Neural cell (in vitro differentiated cells): ENCODE data around the gene FSTL1. TPM values are rescaled to one million over a fixed set of nuclear protein-coding genes. Genes with fewer than 3 reads are reported as not detected.

Experiments used
- H2AFZ ChIP-seq: fragments of 200-600, 300-800 bp; sonication (generic), shearing (Covaris generic); 2 replicates; pipeline ENCODE4 v1.6.0; 2014; ENCODE audit warnings: low read depth, mild to moderate bottlenecking, antibody characterized with exemption, low read length, moderate library complexity
- H3F3A ChIP-seq: fragments of 200-600 bp; shearing (Covaris generic); 2 replicates; pipeline ENCODE4 v1.6.1; 2016; ENCODE audit warnings: mild to moderate bottlenecking, moderate library complexity, mixed read lengths, antibody characterized with exemption, low read length; ENCODE audit not compliant: insufficient read depth, poor library complexity, severe bottlenecking
- H3K27ac ChIP-seq: fragments of 200-600, 300-800 bp; sonication (generic), shearing (Covaris generic); 2 replicates; pipeline ENCODE4 v1.5.1; 2014; ENCODE audit warnings: mild to moderate bottlenecking, low read length, moderate library complexity
- H3K27me3 ChIP-seq: fragments of 300-800, 200-600 bp; sonication (generic), shearing (Covaris generic); 2 replicates; pipeline ENCODE4 v1.6.0; 2014; ENCODE audit warnings: mild to moderate bottlenecking, low read depth, low read length, moderate library complexity; ENCODE audit not compliant: insufficient read depth
- H3K36me3 ChIP-seq: fragments of 300-800, 200-600 bp; sonication (generic), shearing (Covaris generic); 2 replicates; pipeline ENCODE4 v1.5.1; 2014; ENCODE audit warnings: mild to moderate bottlenecking, antibody characterized with exemption, low read length, moderate library complexity; ENCODE audit not compliant: insufficient read depth
- H3K4me2 ChIP-seq: fragments of 300-800, 200-600 bp; sonication (generic), shearing (Covaris generic); 2 replicates; pipeline ENCODE4 v1.6.0; 2014; ENCODE audit warnings: mild to moderate bottlenecking, low read length
- H3K4me3 ChIP-seq: fragments of 300-800, 200-600 bp; sonication (generic), shearing (Covaris generic); 2 replicates; pipeline ENCODE4 v1.5.1; 2014; ENCODE audit warnings: mild to moderate bottlenecking, low read length, moderate library complexity
- H3K79me2 ChIP-seq: fragments of 200-600 bp; shearing (Covaris generic); replicated peaks from 2 replicates; pipeline ENCODE4 v1.6.0; 2014; ENCODE audit warnings: mild to moderate bottlenecking, low read length, moderate library complexity; ENCODE audit not compliant: insufficient read depth
- H3K9ac ChIP-seq: fragments of 300-800, 200-600 bp; sonication (generic), shearing (Covaris generic); 2 replicates; pipeline ENCODE4 v1.6.1; 2016; ENCODE audit warnings: mild to moderate bottlenecking, low read length, mixed read lengths
- H3K9me2 ChIP-seq: fragments of 200-600 bp; shearing (Covaris generic); 2 replicates; pipeline ENCODE4 v1.6.1; 2016; ENCODE audit warnings: mild to moderate bottlenecking, low read length, mixed read lengths; ENCODE audit not compliant: insufficient read depth
- H3K9me3 ChIP-seq: fragments of 200-600, 300-800 bp; sonication (generic), shearing (Covaris generic); 2 replicates; pipeline ENCODE4 v1.6.1; 2016; ENCODE audit warnings: mild to moderate bottlenecking, mixed run types, low read length, moderate library complexity, mixed read lengths
- H4K20me1 ChIP-seq: fragments of 200-600 bp; shearing (Covaris generic); 2 replicates; pipeline ENCODE4 v1.6.1; 2016; ENCODE audit warnings: mild to moderate bottlenecking, mixed run types; ENCODE audit not compliant: insufficient read depth
- EP300 ChIP-seq: fragments of 450-650 bp; conservative IDR thresholded peaks from 2 replicates; pipeline ENCODE4 v1.6.1; 2014; ENCODE audit warnings: antibody characterized with exemption, mild to moderate bottlenecking, moderate library complexity; ENCODE audit not compliant: poor library complexity, severe bottlenecking
- EZH2 ChIP-seq: fragments of 200-600, 300-800 bp; shearing (Covaris generic), sonication (generic); IDR thresholded peaks from 2 replicates; pipeline ENCODE4 v1.6.1; 2014; ENCODE audit warnings: antibody characterized with exemption, low read length, borderline replicate concordance, mild to moderate bottlenecking; ENCODE audit not compliant: insufficient read depth, poor library complexity, severe bottlenecking
- MXI1 ChIP-seq: fragments of 450-650 bp; conservative IDR thresholded peaks from 2 replicates; pipeline ENCODE4 v1.6.1; 2014; ENCODE audit warnings: antibody characterized with exemption, mild to moderate bottlenecking; ENCODE audit not compliant: poor library complexity, severe bottlenecking
- POLR2AphosphoS5 ChIP-seq: IDR thresholded peaks from 2 replicates; pipeline ENCODE4 v1.6.1; 2012
- RAD21 ChIP-seq: fragments of 450-650 bp; conservative IDR thresholded peaks from 2 replicates; pipeline ENCODE4 v1.6.1; 2014; ENCODE audit warnings: antibody characterized with exemption, mild to moderate bottlenecking, moderate library complexity
- REST ChIP-seq: IDR thresholded peaks from 2 replicates; pipeline ENCODE4 v1.6.1; 2012; ENCODE audit warnings: borderline replicate concordance
- SMC3 ChIP-seq: fragments of 450-650 bp; conservative IDR thresholded peaks from 2 replicates; pipeline ENCODE4 v1.6.1; 2014; ENCODE audit warnings: antibody characterized with exemption, mild to moderate bottlenecking, moderate library complexity; ENCODE audit not compliant: poor library complexity
- TAF1 ChIP-seq: IDR thresholded peaks from 2 replicates; pipeline ENCODE4 v1.6.1; 2012; ENCODE audit warnings: low read depth
- polyA plus RNA-seq: library from polyadenylated mRNA; depleted of rRNA; stranded (reverse); fragments of >200 nt; gene quantifications from 2 replicates; pipeline ENCODE4 v1.2.3, GENCODE V29; 2014
- TF ChIP-seq, protein P1 (sequence below): fragments of 450-650 bp; IDR thresholded peaks from 2 replicates; pipeline ENCODE4 v1.5.1; 2014; ENCODE audit warnings: antibody characterized with exemption, mild to moderate bottlenecking, moderate library complexity; ENCODE audit not compliant: poor library complexity, severe bottlenecking

FSTL1 gene
- polyA plus RNA-seq, 1 donor from 2014 or later: 12.3 TPM

GRCh38 chr3:120435621-120436020 is 15.2 kb downstream of the FSTL1 start:
- H3K9me2 ChIP-seq: no peaks in the 10 kb centered on the region
- no peaks in the 10 kb centered on the region for H4K20me1 ChIP-seq
- no peaks in the 10 kb centered on the region for H3F3A ChIP-seq
- H3K79me2 ChIP-seq: peaks cover 3% of the 10 kb centered on the region
- H3K36me3 ChIP-seq: no peaks in the 10 kb centered on the region
- H2AFZ ChIP-seq: no peak overlapping the region
- no peak overlapping the region for H3K4me3 ChIP-seq
- H3K27me3 ChIP-seq: no peaks in the 10 kb centered on the region
- H3K4me2 ChIP-seq: no peak overlapping the region
- H3K9ac ChIP-seq: no peak overlapping the region
- H3K9me3 ChIP-seq: no peaks in the 10 kb centered on the region
- no peak overlapping the region for H3K27ac ChIP-seq
- TF ChIP-seq POLR2AphosphoS5 (no peak), SMC3 (no peak), EZH2 (no peak), RAD21 (no peak), REST (no peak), TAF1 (no peak), EP300 (no peak), MXI1 (no peak)
- TF ChIP-seq, protein P1, sequence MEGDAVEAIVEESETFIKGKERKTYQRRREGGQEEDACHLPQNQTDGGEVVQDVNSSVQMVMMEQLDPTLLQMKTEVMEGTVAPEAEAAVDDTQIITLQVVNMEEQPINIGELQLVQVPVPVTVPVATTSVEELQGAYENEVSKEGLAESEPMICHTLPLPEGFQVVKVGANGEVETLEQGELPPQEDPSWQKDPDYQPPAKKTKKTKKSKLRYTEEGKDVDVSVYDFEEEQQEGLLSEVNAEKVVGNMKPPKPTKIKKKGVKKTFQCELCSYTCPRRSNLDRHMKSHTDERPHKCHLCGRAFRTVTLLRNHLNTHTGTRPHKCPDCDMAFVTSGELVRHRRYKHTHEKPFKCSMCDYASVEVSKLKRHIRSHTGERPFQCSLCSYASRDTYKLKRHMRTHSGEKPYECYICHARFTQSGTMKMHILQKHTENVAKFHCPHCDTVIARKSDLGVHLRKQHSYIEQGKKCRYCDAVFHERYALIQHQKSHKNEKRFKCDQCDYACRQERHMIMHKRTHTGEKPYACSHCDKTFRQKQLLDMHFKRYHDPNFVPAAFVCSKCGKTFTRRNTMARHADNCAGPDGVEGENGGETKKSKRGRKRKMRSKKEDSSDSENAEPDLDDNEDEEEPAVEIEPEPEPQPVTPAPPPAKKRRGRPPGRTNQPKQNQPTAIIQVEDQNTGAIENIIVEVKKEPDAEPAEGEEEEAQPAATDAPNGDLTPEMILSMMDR: no peak

GRCh38 chr3:120433662-120434331 is 17.0 kb downstream of the FSTL1 start:
- no peak overlapping the region for H3K4me2 ChIP-seq
- peaks cover 3% of the 10 kb centered on the region for H3K79me2 ChIP-seq
- H3F3A ChIP-seq: no peaks in the 10 kb centered on the region

More at GRCh38 chr3:120433662-120434331, 17.0 kb downstream of the FSTL1 start:
- H2AFZ ChIP-seq: no peak overlapping the region
- H3K9me3 ChIP-seq: no peaks in the 10 kb centered on the region
- H3K9me2 ChIP-seq: no peaks in the 10 kb centered on the region
- TF ChIP-seq POLR2AphosphoS5 (no peak), MXI1 (no peak), REST (no peak), RAD21 (no peak), SMC3 (no peak), EZH2 (no peak), TAF1 (no peak), EP300 (no peak)
- TF ChIP-seq, protein P1: no peak
- no peak overlapping the region for H3K4me3 ChIP-seq
- no peaks in the 10 kb centered on the region for H4K20me1 ChIP-seq
- no peak overlapping the region for H3K9ac ChIP-seq
- no peaks in the 10 kb centered on the region for H3K27me3 ChIP-seq
- H3K27ac ChIP-seq: no peak overlapping the region
- no peaks in the 10 kb centered on the region for H3K36me3 ChIP-seq
